ENCODE results near the gene SCAF8.

Gene SCAF8

DNA sequence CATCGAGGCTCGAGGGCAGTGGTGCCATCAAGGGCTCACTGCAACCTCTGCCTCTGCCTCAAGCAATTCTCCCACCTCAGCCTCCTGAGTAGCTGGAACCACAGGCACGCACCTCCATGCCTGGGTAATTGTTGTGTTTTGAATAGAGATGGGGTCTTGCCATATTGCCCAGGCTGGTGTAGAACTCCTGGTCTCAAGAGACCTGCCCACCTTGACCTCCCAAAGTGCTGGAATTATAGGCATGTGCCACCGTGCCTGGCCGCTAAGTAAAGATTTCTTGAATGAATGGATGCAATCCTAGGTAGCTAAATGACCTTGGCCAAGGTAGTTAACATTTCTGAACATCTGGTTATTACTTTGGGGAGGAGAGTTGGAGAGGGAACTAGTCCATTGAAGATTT lies 7.4 kb downstream of the SCAF8 start:
- TF ChIP-seq, protein P1, sequence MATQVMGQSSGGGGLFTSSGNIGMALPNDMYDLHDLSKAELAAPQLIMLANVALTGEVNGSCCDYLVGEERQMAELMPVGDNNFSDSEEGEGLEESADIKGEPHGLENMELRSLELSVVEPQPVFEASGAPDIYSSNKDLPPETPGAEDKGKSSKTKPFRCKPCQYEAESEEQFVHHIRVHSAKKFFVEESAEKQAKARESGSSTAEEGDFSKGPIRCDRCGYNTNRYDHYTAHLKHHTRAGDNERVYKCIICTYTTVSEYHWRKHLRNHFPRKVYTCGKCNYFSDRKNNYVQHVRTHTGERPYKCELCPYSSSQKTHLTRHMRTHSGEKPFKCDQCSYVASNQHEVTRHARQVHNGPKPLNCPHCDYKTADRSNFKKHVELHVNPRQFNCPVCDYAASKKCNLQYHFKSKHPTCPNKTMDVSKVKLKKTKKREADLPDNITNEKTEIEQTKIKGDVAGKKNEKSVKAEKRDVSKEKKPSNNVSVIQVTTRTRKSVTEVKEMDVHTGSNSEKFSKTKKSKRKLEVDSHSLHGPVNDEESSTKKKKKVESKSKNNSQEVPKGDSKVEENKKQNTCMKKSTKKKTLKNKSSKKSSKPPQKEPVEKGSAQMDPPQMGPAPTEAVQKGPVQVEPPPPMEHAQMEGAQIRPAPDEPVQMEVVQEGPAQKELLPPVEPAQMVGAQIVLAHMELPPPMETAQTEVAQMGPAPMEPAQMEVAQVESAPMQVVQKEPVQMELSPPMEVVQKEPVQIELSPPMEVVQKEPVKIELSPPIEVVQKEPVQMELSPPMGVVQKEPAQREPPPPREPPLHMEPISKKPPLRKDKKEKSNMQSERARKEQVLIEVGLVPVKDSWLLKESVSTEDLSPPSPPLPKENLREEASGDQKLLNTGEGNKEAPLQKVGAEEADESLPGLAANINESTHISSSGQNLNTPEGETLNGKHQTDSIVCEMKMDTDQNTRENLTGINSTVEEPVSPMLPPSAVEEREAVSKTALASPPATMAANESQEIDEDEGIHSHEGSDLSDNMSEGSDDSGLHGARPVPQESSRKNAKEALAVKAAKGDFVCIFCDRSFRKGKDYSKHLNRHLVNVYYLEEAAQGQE (IDR thresholded peaks at IDR 0.05; ENCODE audit: insufficient read depth in 1 of 2, low read depth in 2 of 2, low read length in 2 of 2) = no peak
- no peak for TF ChIP-seq TAF1 (IDR thresholded peaks at IDR 0.05; ENCODE audit: borderline replicate concordance, insufficient read depth, low read length)
- no peak for TF ChIP-seq SIN3A (IDR thresholded peaks at IDR 0.05; ENCODE audit: borderline replicate concordance, insufficient read depth, low read length)
- TF ChIP-seq POLR2AphosphoS5 (IDR thresholded peaks at IDR 0.05; ENCODE audit: low read depth, low read length) = no peak
- no peak for TF ChIP-seq FOXP2 (optimal IDR thresholded peaks at IDR 0.05; ENCODE audit: borderline replicate concordance, extremely low read depth, extremely low read length, insufficient read depth)

DNA sequence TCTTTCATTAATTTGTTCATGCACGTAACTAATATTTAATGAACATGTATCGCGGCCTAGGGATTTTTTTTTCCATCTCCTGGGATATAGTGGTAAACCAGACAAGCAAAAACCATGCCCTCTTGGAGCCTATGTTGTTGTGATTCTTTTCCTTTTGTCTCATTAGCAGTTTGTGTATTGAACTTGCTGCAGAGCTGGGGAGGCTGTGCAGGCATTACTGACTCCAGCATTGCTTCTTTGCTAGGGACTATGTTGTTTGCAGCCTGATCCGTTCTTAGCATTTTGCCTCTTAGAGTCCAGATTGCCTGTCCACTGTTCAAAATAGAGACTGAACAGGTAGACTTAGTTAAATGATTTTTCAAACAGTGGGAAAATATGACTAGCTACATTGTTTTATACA lies 9.7 kb downstream of the SCAF8 start:
- TF ChIP-seq SIN3A (IDR thresholded peaks at IDR 0.05; ENCODE audit: borderline replicate concordance, insufficient read depth, low read length) (no peak), TAF1 (IDR thresholded peaks at IDR 0.05; ENCODE audit: borderline replicate concordance, insufficient read depth, low read length) (no peak), POLR2AphosphoS5 (IDR thresholded peaks at IDR 0.05; ENCODE audit: low read depth, low read length) (no peak), FOXP2 (optimal IDR thresholded peaks at IDR 0.05; ENCODE audit: borderline replicate concordance, extremely low read depth, extremely low read length, insufficient read depth) (no peak)
- TF ChIP-seq, protein P1 (IDR thresholded peaks at IDR 0.05; ENCODE audit: insufficient read depth in 1 of 2, low read depth in 2 of 2, low read length in 2 of 2) = no peak

DNA sequence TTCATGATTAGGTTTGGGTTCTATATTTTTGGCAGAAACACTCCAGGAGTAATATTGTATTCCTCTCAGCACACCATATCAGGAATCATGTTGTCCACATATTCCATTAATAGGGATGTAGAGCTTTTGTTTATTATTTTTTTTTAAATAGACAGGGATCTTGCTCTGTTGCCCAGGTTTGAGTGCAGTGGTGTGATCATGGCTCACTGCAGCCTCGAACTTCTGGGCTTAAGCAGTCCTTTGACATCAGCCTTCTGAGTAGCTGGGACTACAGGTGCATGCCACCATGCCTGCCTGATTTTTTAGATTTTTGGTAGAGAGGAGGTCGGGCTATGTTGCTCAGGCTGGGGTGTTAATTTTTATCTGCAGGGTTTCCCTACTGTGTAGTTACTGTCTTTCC lies 12.0 kb downstream of the SCAF8 start:
- TF ChIP-seq POLR2AphosphoS5 (IDR thresholded peaks at IDR 0.05; ENCODE audit: low read depth, low read length) (no peak), SIN3A (IDR thresholded peaks at IDR 0.05; ENCODE audit: borderline replicate concordance, insufficient read depth, low read length) (no peak), FOXP2 (optimal IDR thresholded peaks at IDR 0.05; ENCODE audit: borderline replicate concordance, extremely low read depth, extremely low read length, insufficient read depth) (no peak), TAF1 (IDR thresholded peaks at IDR 0.05; ENCODE audit: borderline replicate concordance, insufficient read depth, low read length) (no peak)
- TF ChIP-seq, protein P1 (IDR thresholded peaks at IDR 0.05; ENCODE audit: insufficient read depth in 1 of 2, low read depth in 2 of 2, low read length in 2 of 2) = no peak

DNA sequence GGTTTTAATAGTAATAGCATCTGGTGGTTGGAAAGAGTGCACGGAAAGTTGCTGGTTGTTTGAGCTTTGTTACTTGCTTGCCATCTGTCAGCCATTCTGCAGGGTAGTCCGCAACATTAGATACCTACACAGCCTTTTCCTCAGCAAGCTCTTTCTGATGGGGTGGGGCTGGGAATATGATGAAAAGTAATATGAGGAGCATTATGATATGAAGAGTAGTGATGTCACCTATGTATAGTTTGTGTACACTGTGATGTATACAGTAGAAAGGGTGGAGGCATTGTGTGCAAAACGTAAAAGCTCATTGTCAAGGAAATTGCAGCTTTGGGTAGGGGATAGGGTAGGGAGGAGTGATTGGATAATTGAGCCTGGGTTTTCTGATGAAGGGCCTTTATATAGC lies 16.1 kb downstream of the SCAF8 start:
- TF ChIP-seq TAF1 (IDR thresholded peaks at IDR 0.05; ENCODE audit: borderline replicate concordance, insufficient read depth, low read length) (no peak), POLR2AphosphoS5 (IDR thresholded peaks at IDR 0.05; ENCODE audit: low read depth, low read length) (no peak), FOXP2 (optimal IDR thresholded peaks at IDR 0.05; ENCODE audit: borderline replicate concordance, extremely low read depth, extremely low read length, insufficient read depth) (no peak), SIN3A (IDR thresholded peaks at IDR 0.05; ENCODE audit: borderline replicate concordance, insufficient read depth, low read length) (no peak)
- TF ChIP-seq, protein P1 (IDR thresholded peaks at IDR 0.05; ENCODE audit: insufficient read depth in 1 of 2, low read depth in 2 of 2, low read length in 2 of 2) = no peak

All from PFSK-1 (cell line).